ENCODE measurements around the gene CDC26. TPM values are rescaled to one million over a fixed set of nuclear protein-coding genes. Genes with fewer than 3 reads are reported as not detected.

Gene CDC26
- total RNA-seq, 1 experiment from 2014 or later = 32.4 TPM

GRCh38 chr9:113301548-113301947, 26.2 kb upstream of the CDC26 start:
- Histone ChIP-seq H3K9me3 (ENCODE audit: low read length) (no peaks in the 10 kb centered on the region), H3K27ac (ENCODE audit: low read length) (no peak overlapping the region), H3K36me3 (ENCODE audit: low read depth, low read length) (no peaks in the 10 kb centered on the region), H3K4me1 (ENCODE audit: insufficient read depth, low read length) (no peaks in the 10 kb centered on the region), H3K4me3 (ENCODE audit: low read length) (no peak overlapping the region), H3F3A (ENCODE audit: low read length, unreplicated experiment) (no peaks in the 10 kb centered on the region), H3K9ac (ENCODE audit: low read length) (no peak overlapping the region), H3K79me2 (ENCODE audit: low read length) (no peaks in the 10 kb centered on the region), H3K4me2 (ENCODE audit: low read length) (no peak overlapping the region), H3K27me3 (ENCODE audit: low read length) (no peaks in the 10 kb centered on the region), H2AFZ (ENCODE audit: low read length) (no peak overlapping the region), H4K20me1 (ENCODE audit: low read length) (no peaks in the 10 kb centered on the region), H3K9me2 (replicated peaks; ENCODE audit: low read length) (no peaks in the 10 kb centered on the region)
- ChIA-PET CTCF (no interaction called here), POLR2A (ENCODE audit: unreplicated experiment) (no interaction called here)
- intact Hi-C loops (cut with micrococcal nuclease) = loop anchor here (10.0 kb wide), 1 partner anchor 353 kb away; no protein-coding TSS in a partner anchor
- ATAC-seq (no peak), DNase-seq (no peak)
- BruUV-seq (replicated peaks) = no TSS peak
- TF ChIP-seq, protein P1, sequence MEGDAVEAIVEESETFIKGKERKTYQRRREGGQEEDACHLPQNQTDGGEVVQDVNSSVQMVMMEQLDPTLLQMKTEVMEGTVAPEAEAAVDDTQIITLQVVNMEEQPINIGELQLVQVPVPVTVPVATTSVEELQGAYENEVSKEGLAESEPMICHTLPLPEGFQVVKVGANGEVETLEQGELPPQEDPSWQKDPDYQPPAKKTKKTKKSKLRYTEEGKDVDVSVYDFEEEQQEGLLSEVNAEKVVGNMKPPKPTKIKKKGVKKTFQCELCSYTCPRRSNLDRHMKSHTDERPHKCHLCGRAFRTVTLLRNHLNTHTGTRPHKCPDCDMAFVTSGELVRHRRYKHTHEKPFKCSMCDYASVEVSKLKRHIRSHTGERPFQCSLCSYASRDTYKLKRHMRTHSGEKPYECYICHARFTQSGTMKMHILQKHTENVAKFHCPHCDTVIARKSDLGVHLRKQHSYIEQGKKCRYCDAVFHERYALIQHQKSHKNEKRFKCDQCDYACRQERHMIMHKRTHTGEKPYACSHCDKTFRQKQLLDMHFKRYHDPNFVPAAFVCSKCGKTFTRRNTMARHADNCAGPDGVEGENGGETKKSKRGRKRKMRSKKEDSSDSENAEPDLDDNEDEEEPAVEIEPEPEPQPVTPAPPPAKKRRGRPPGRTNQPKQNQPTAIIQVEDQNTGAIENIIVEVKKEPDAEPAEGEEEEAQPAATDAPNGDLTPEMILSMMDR (conservative IDR thresholded peaks at IDR 0.05; ENCODE audit: low read depth, low read length) = no peak
- TF ChIP-seq EZH2phosphoT487 (IDR thresholded peaks at IDR 0.05; ENCODE audit: borderline replicate concordance, low read length) (no peak), EZH2 (IDR thresholded peaks at IDR 0.05; ENCODE audit: low read length, unreplicated experiment) (no peak)

DNA sequence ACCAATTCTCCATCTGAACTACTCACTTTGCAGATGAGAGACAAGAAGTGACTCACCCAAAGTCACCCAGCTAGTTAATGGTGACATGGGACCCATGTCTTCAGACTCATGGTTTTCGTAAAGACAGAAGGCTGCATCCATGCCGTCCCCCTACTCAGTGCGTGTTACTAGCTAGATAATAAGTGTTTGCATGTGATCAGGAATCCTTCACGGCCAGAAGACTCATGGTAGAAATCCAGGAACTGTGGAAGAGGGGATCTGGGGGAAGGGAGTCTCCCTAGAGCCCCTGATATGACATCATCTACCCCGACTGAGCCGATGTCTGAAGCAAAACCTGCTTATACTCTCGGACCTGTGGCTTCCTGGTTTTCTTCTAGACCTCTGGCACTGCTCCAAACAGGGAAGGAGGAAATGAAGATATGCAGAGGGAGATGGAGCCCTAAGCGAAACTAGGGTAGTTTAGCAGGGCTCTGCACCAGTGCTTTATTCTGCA, 24.5 kb upstream of the CDC26 start:
- H3F3A ChIP-seq (ENCODE audit: low read length, unreplicated experiment) = no peaks in the 10 kb centered on the region
- no peak overlapping the region for H3K4me2 ChIP-seq (ENCODE audit: low read length)
- ATAC-seq (no peak), DNase-seq (no peak)
- H3K4me3 ChIP-seq (ENCODE audit: low read length) = no peak overlapping the region
- no peaks in the 10 kb centered on the region for H4K20me1 ChIP-seq (ENCODE audit: low read length)
- ChIA-PET CTCF (no interaction called here), POLR2A (ENCODE audit: unreplicated experiment) (no interaction called here)
- H3K27ac ChIP-seq (ENCODE audit: low read length) = no peak overlapping the region
- intact Hi-C loops (cut with micrococcal nuclease) = loop anchor here (10.0 kb wide), 1 partner anchor 355 kb away; no protein-coding TSS in a partner anchor
- H3K27me3 ChIP-seq (ENCODE audit: low read length) = no peaks in the 10 kb centered on the region
- BruUV-seq (replicated peaks) = no TSS peak
- H3K9me2 ChIP-seq (replicated peaks; ENCODE audit: low read length) = no peaks in the 10 kb centered on the region
- no peak overlapping the region for H3K9ac ChIP-seq (ENCODE audit: low read length)
- H3K36me3 ChIP-seq (ENCODE audit: low read depth, low read length) = no peaks in the 10 kb centered on the region
- H3K4me1 ChIP-seq (ENCODE audit: insufficient read depth, low read length) = no peaks in the 10 kb centered on the region
- H3K79me2 ChIP-seq (ENCODE audit: low read length) = no peaks in the 10 kb centered on the region
- no peak for TF ChIP-seq EZH2phosphoT487 (IDR thresholded peaks at IDR 0.05; ENCODE audit: borderline replicate concordance, low read length)
- no peak for TF ChIP-seq EZH2 (IDR thresholded peaks at IDR 0.05; ENCODE audit: low read length, unreplicated experiment)
- TF ChIP-seq, protein P1 (conservative IDR thresholded peaks at IDR 0.05; ENCODE audit: low read depth, low read length) = no peak
- H2AFZ ChIP-seq (ENCODE audit: low read length) = no peak overlapping the region
- no peaks in the 10 kb centered on the region for H3K9me3 ChIP-seq (ENCODE audit: low read length)

- CTCF ChIA-PET = no interaction called here
- POLR2A ChIA-PET (ENCODE audit: unreplicated experiment) = no interaction called here
- Histone ChIP-seq H3K4me3 (ENCODE audit: low read length) (no peak overlapping the region), H3K9ac (ENCODE audit: low read length) (no peak overlapping the region), H3K27ac (ENCODE audit: low read length) (no peak overlapping the region), H3K79me2 (ENCODE audit: low read length) (no peaks in the 10 kb centered on the region), H3K9me2 (replicated peaks; ENCODE audit: low read length) (no peaks in the 10 kb centered on the region), H4K20me1 (ENCODE audit: low read length) (no peaks in the 10 kb centered on the region), H3K4me1 (ENCODE audit: insufficient read depth, low read length) (no peaks in the 10 kb centered on the region), H3K4me2 (ENCODE audit: low read length) (no peak overlapping the region), H3K27me3 (ENCODE audit: low read length) (no peaks in the 10 kb centered on the region), H3F3A (ENCODE audit: low read length, unreplicated experiment) (no peaks in the 10 kb centered on the region), H3K36me3 (ENCODE audit: low read depth, low read length) (no peaks in the 10 kb centered on the region), H2AFZ (ENCODE audit: low read length) (no peak overlapping the region), H3K9me3 (ENCODE audit: low read length) (no peaks in the 10 kb centered on the region)
- intact Hi-C loops (cut with micrococcal nuclease) = no loop called here
- no TSS peak for BruUV-seq (replicated peaks)
- TF ChIP-seq EZH2 (IDR thresholded peaks at IDR 0.05; ENCODE audit: low read length, unreplicated experiment) = no peak
- TF ChIP-seq EZH2phosphoT487 (IDR thresholded peaks at IDR 0.05; ENCODE audit: borderline replicate concordance, low read length) = no peak
- TF ChIP-seq, protein P1 (conservative IDR thresholded peaks at IDR 0.05; ENCODE audit: low read depth, low read length) = no peak
- ATAC-seq = no peak
- DNase-seq = no peak
Observed at GRCh38 chr9:113298924-113299770, 23.8 kb upstream of the CDC26 start.

Data from PC-3 (cell line).